ENCODE measurements around the gene HPSE2.

The HPSE2 gene

DNA sequence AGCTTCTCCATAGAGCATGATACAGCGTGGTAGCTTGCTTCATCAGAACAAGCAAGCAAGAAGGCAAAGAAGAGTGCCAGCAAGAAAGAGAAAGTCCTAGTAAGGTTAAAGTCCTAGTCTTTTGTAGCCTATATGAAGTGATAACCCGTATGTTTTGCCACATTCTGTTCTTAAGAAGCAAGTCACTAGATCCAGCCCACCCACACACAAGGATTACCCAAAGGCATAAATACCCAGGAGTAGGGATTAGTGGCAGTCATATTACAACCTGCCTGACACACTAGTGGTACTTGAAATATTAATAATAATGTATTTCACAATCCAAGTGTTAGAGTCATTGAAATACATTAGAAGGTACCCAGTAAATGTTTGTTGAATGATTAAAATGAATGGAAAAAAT lies 285.5 kb downstream of the HPSE2 start:
- FAIRE-seq (no peak), DNase-seq (ENCODE audit: insufficient read length, low spot score) (no peak)
- TF ChIP-seq POU2F2 (IDR thresholded peaks at IDR 0.05; ENCODE audit: low read depth, low read length), result no peak
- no peak for TF ChIP-seq POLR2A (IDR thresholded peaks at IDR 0.05; ENCODE audit: low read depth, low read length)
- TF ChIP-seq TAF1 (IDR thresholded peaks at IDR 0.05; ENCODE audit: low read depth, low read length), result no peak
- no peak for TF ChIP-seq POLR2AphosphoS5 (IDR thresholded peaks at IDR 0.05; ENCODE audit: low read depth, low read length)
- no peak for TF ChIP-seq PAX5 (IDR thresholded peaks at IDR 0.05; ENCODE audit: insufficient read depth, low read length, severe bottlenecking)

DNA sequence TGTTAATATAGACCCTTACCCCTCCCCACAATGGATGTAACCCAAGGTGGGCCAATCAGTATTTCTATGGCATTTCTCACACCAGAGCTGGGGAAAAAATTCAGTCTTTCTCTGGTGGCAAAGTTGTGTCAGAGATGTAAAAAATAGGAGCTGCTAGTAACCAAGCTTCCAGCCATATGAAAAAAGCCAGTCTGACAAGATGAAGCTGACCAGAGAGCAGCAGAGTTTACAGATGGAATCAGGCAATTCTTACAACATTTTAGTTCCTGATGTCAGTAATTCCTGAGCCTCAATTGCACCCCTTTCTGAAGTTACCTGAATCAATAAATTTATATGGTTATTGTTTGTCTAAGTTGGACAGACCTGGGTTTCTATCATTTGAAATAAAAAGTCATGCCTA lies 286.3 kb downstream of the HPSE2 start:
- DNase-seq (ENCODE audit: insufficient read length, low spot score) (no peak), FAIRE-seq (no peak)
- TF ChIP-seq TAF1 (IDR thresholded peaks at IDR 0.05; ENCODE audit: low read depth, low read length), result no peak
- TF ChIP-seq POLR2A (IDR thresholded peaks at IDR 0.05; ENCODE audit: low read depth, low read length), result no peak
- no peak for TF ChIP-seq POLR2AphosphoS5 (IDR thresholded peaks at IDR 0.05; ENCODE audit: low read depth, low read length)
- TF ChIP-seq POU2F2 (IDR thresholded peaks at IDR 0.05; ENCODE audit: low read depth, low read length), result no peak
- no peak for TF ChIP-seq PAX5 (IDR thresholded peaks at IDR 0.05; ENCODE audit: insufficient read depth, low read length, severe bottlenecking)
- no peak for TF ChIP-seq SPI1 (IDR thresholded peaks at IDR 0.05; ENCODE audit: low read depth, low read length)

DNA sequence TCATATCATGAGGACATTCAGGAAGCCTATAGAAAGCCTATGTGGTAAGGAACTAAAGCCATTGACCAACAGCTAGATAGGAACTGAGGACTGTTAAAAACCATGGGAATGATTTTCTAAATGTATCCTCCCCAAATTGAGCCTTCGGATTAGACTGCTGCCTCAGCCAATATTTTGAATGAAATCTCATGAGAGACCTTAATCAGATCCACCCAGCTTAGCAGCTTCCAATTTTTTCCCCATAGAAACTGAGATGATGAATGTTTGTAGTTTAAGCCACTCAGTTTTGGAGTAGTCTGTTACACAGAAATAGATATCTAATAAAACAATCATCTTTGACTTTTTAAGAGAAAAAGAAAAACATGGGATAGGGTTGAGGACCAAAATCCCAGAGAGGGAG lies 292.0 kb downstream of the HPSE2 start:
- FAIRE-seq (no peak), DNase-seq (ENCODE audit: insufficient read length, low spot score) (no peak)
- TF ChIP-seq POU2F2 (IDR thresholded peaks at IDR 0.05; ENCODE audit: low read depth, low read length) (no peak), SPI1 (IDR thresholded peaks at IDR 0.05; ENCODE audit: low read depth, low read length) (no peak), PAX5 (IDR thresholded peaks at IDR 0.05; ENCODE audit: insufficient read depth, low read length, severe bottlenecking) (no peak), POLR2AphosphoS5 (IDR thresholded peaks at IDR 0.05; ENCODE audit: low read depth, low read length) (no peak), TAF1 (IDR thresholded peaks at IDR 0.05; ENCODE audit: low read depth, low read length) (no peak), POLR2A (IDR thresholded peaks at IDR 0.05; ENCODE audit: low read depth, low read length) (no peak)

DNA sequence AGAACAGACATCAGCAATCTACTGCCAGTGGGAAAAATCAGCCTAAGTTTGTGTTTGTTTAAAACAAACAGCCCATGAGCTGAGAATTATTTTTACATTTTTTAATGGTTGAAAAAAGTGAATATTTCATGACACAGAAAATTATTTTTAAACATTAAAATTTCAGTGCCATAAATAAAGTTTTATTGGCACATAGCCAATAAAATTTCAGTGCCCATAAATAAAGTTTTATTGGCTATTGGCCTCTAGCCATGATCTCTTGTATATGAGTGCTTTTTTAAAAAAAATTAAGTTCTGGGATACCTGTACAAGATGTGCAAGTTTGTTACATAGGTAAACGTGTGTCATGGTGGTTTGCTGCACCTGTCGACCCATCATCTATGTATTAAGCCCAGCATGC lies 305.9 kb downstream of the HPSE2 start:
- DNase-seq (ENCODE audit: insufficient read length, low spot score) (no peak), FAIRE-seq (no peak)
- TF ChIP-seq TAF1 (IDR thresholded peaks at IDR 0.05; ENCODE audit: low read depth, low read length) (no peak), POLR2A (IDR thresholded peaks at IDR 0.05; ENCODE audit: low read depth, low read length) (no peak), POLR2AphosphoS5 (IDR thresholded peaks at IDR 0.05; ENCODE audit: low read depth, low read length) (no peak), POU2F2 (IDR thresholded peaks at IDR 0.05; ENCODE audit: low read depth, low read length) (no peak), PAX5 (IDR thresholded peaks at IDR 0.05; ENCODE audit: insufficient read depth, low read length, severe bottlenecking) (no peak), SPI1 (IDR thresholded peaks at IDR 0.05; ENCODE audit: low read depth, low read length) (no peak)

DNA sequence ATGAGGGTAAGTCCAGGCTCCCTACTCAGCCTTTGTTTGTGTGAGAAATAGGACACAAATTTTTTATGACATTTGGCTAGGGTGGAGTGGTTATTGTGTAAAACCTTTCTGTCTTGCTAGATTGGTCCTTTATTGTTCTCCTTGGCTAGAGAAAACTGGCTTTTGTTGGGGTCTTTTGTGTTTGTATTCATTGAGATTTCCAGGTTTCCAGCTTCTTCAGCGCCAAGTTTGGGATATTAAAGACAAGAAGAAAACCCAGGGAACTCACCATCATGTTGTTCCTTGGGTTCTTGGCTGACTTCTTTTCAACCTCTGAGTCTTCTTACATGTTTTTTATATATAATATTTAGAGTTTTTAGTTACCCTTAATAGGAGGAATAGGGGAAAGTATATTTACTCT lies 310.0 kb downstream of the HPSE2 start:
- FAIRE-seq, result no peak

DNA sequence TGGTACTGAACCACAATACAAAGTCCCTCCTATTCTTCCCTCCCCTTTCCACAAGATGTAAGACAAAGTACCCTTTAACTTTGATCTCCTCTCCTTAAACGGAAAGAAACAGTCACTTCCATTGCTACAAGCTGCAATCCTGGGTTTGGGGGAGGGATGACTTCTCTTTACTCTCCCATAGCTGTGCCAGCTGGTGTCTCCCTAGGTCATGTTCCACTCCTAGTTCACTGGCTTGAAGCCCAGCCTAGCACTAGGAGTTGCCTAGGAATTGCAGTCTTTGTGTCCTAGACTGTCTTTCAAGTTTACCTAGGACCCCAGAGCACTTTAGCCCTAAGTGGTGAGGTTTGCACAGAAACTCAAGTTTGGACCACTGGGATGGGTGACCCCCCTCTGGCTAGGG lies 311.1 kb downstream of the HPSE2 start:
- DNase-seq (ENCODE audit: insufficient read length, low spot score) (no peak), FAIRE-seq (no peak)
- no peak for TF ChIP-seq POLR2AphosphoS5 (IDR thresholded peaks at IDR 0.05; ENCODE audit: low read depth, low read length)
- TF ChIP-seq TAF1 (IDR thresholded peaks at IDR 0.05; ENCODE audit: low read depth, low read length), result no peak
- TF ChIP-seq POU2F2 (IDR thresholded peaks at IDR 0.05; ENCODE audit: low read depth, low read length), result no peak
- TF ChIP-seq PAX5 (IDR thresholded peaks at IDR 0.05; ENCODE audit: insufficient read depth, low read length, severe bottlenecking), result no peak
- no peak for TF ChIP-seq SPI1 (IDR thresholded peaks at IDR 0.05; ENCODE audit: low read depth, low read length)
- TF ChIP-seq POLR2A (IDR thresholded peaks at IDR 0.05; ENCODE audit: low read depth, low read length), result no peak

More for the DNA sequence above, 310.0 kb downstream of the HPSE2 start:
- no peak for TF ChIP-seq POU2F2 (IDR thresholded peaks at IDR 0.05; ENCODE audit: low read depth, low read length)
- no peak for TF ChIP-seq POLR2AphosphoS5 (IDR thresholded peaks at IDR 0.05; ENCODE audit: low read depth, low read length)
- TF ChIP-seq TAF1 (IDR thresholded peaks at IDR 0.05; ENCODE audit: low read depth, low read length), result no peak
- no peak for TF ChIP-seq SPI1 (IDR thresholded peaks at IDR 0.05; ENCODE audit: low read depth, low read length)
- TF ChIP-seq POLR2A (IDR thresholded peaks at IDR 0.05; ENCODE audit: low read depth, low read length), result no peak
- no peak for TF ChIP-seq PAX5 (IDR thresholded peaks at IDR 0.05; ENCODE audit: insufficient read depth, low read length, severe bottlenecking)
- DNase-seq (ENCODE audit: insufficient read length, low spot score), result no peak

DNA sequence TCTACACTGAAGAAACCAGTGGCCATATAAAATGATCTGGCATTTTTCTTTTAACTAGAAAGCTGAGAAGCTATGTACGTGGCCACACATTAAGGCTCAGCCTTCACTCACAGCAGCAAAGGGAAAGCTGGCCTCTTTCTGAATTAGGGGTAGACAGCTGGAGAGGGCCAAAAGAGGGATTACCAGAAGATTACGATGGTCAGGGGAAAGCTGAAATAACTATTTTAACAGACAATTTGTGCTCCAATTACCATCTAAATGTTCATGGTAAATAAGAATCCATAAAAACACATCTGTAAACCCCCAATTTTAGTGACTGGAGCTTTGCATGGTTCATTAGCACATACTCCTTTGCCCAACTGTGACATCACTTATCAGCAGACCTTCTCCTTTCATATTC lies 314.3 kb downstream of the HPSE2 start:
- DNase-seq (ENCODE audit: insufficient read length, low spot score) (no peak), FAIRE-seq (no peak)
- TF ChIP-seq PAX5 (IDR thresholded peaks at IDR 0.05; ENCODE audit: insufficient read depth, low read length, severe bottlenecking) (no peak), POLR2AphosphoS5 (IDR thresholded peaks at IDR 0.05; ENCODE audit: low read depth, low read length) (no peak), TAF1 (IDR thresholded peaks at IDR 0.05; ENCODE audit: low read depth, low read length) (no peak), SPI1 (IDR thresholded peaks at IDR 0.05; ENCODE audit: low read depth, low read length) (no peak)

DNA sequence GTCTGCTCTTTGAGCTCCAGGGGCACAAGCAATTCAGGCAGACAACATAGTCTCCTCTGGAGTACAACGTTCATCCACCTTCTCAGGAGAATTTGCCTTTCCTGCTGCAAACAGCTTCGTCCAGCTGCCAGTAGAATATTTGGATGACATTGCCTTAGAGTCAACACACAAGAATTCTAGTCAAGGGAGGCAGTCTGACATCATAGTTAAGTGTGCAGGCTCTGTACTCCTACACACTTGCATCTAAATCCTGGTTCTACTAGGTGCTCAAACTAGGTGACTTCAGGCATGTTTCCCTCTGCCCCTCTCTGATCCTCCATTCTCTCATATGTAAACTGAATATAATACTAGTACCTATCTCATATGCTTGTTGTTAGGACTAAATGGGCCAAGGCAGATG lies 314.8 kb downstream of the HPSE2 start:
- no peak for TF ChIP-seq POLR2A (IDR thresholded peaks at IDR 0.05; ENCODE audit: low read depth, low read length)
- no peak for TF ChIP-seq POU2F2 (IDR thresholded peaks at IDR 0.05; ENCODE audit: low read depth, low read length)
- TF ChIP-seq SPI1 (IDR thresholded peaks at IDR 0.05; ENCODE audit: low read depth, low read length), result no peak
- no peak for TF ChIP-seq TAF1 (IDR thresholded peaks at IDR 0.05; ENCODE audit: low read depth, low read length)
- no peak for TF ChIP-seq PAX5 (IDR thresholded peaks at IDR 0.05; ENCODE audit: insufficient read depth, low read length, severe bottlenecking)
- no peak for TF ChIP-seq POLR2AphosphoS5 (IDR thresholded peaks at IDR 0.05; ENCODE audit: low read depth, low read length)
- no peak for FAIRE-seq

DNA sequence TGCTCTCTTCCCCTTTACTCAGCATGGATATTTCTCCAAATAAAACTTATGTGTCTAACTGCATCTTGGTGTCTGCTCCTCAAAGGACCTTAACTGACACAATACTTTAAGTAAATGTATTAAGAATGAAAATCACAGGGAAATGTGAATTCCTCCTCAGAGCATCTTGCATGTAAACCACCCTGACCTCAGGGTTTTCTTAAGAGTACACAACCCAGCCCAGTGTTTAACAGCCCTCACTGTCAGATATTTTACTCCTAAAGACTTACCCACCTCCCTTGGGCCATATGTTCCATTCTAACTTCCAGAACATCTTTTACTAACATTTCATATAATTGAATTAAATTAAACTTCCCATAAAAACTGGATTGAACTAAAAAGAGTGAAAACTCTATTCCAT lies 315.3 kb downstream of the HPSE2 start:
- DNase-seq (ENCODE audit: insufficient read length, low spot score), result no peak
- FAIRE-seq, result no peak
- TF ChIP-seq POU2F2 (IDR thresholded peaks at IDR 0.05; ENCODE audit: low read depth, low read length) (no peak), POLR2A (IDR thresholded peaks at IDR 0.05; ENCODE audit: low read depth, low read length) (no peak), SPI1 (IDR thresholded peaks at IDR 0.05; ENCODE audit: low read depth, low read length) (no peak), PAX5 (IDR thresholded peaks at IDR 0.05; ENCODE audit: insufficient read depth, low read length, severe bottlenecking) (no peak), TAF1 (IDR thresholded peaks at IDR 0.05; ENCODE audit: low read depth, low read length) (no peak), POLR2AphosphoS5 (IDR thresholded peaks at IDR 0.05; ENCODE audit: low read depth, low read length) (no peak)

More for the DNA sequence above, 314.8 kb downstream of the HPSE2 start:
- no peak for DNase-seq (ENCODE audit: insufficient read length, low spot score)

DNA sequence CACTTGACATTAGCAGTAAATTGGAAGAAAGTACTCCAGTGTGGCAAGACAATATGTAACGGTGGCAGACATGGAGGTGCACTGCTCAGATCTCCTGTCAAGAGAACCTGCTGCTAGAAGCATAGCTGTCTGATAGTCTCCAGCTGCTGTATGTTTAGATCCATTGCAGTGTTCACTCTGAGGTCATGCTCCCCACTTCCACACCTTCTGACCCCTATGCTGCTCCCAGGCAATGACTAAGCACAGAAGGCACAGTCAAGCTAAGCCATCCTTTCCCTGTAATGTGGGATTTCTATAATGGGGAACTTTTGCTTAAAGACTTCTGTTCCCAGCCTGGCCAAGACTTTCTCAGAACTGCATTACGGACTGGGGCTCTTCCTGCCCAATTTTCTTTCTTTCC lies 315.8 kb downstream of the HPSE2 start:
- FAIRE-seq, result no peak
- TF ChIP-seq TAF1 (IDR thresholded peaks at IDR 0.05; ENCODE audit: low read depth, low read length) (no peak), POLR2AphosphoS5 (IDR thresholded peaks at IDR 0.05; ENCODE audit: low read depth, low read length) (no peak), SPI1 (IDR thresholded peaks at IDR 0.05; ENCODE audit: low read depth, low read length) (no peak), POLR2A (IDR thresholded peaks at IDR 0.05; ENCODE audit: low read depth, low read length) (no peak), PAX5 (IDR thresholded peaks at IDR 0.05; ENCODE audit: insufficient read depth, low read length, severe bottlenecking) (no peak), POU2F2 (IDR thresholded peaks at IDR 0.05; ENCODE audit: low read depth, low read length) (no peak)
- no peak for DNase-seq (ENCODE audit: insufficient read length, low spot score)

Measured in GM12891 (cell line).